Glomerular endothelial cell (primary cell): Measurements from ENCODE around the gene CD55. TPM values are rescaled to one million over a fixed set of nuclear protein-coding genes. Genes with fewer than 3 reads are reported as not detected.

ENCODE experiments used
- DNase-seq: peaks from one replicate; pipeline ENCODE4 v3.0.0-alpha.2; 2011; ENCODE audit warnings: low read depth, low spot score; ENCODE audit errors: extremely low read depth
- total RNA-seq: library from RNA; depleted of rRNA; stranded (reverse); fragments of >200 nt; gene quantifications from 2 replicates; pipeline ENCODE4 v1.2.3, GENCODE V29; 2015

Gene CD55
- total RNA-seq, 1 donor from 2014 or later: 147 TPM

- no peak for DNase-seq
Observed at GRCh38 chr1:207328004-207328403, 6.5 kb downstream of the CD55 start.

GRCh38 chr1:207328908-207329440 is 7.5 kb downstream of the CD55 start:
- DNase-seq: no peak

DNA sequence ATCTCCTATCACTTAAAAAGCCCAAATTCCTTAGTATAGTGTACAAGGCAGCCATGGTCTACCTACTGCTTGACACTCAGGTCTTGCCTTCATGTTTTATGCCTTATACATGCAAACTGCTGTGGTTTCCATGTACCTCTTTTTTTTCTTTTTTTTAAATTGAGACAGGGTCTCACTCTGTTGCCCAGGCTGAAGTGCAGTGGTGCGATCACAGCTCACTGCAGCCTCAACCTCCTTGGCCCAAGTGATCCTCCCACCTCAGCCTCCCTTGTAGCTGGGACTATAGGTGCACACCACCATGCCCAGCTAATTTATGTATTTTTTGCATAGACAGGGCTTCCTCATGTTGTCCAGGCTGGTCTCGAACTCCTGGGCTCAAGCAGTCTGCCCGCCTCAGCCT is 8.0 kb downstream of the CD55 start:
- DNase-seq: no peak

DNA sequence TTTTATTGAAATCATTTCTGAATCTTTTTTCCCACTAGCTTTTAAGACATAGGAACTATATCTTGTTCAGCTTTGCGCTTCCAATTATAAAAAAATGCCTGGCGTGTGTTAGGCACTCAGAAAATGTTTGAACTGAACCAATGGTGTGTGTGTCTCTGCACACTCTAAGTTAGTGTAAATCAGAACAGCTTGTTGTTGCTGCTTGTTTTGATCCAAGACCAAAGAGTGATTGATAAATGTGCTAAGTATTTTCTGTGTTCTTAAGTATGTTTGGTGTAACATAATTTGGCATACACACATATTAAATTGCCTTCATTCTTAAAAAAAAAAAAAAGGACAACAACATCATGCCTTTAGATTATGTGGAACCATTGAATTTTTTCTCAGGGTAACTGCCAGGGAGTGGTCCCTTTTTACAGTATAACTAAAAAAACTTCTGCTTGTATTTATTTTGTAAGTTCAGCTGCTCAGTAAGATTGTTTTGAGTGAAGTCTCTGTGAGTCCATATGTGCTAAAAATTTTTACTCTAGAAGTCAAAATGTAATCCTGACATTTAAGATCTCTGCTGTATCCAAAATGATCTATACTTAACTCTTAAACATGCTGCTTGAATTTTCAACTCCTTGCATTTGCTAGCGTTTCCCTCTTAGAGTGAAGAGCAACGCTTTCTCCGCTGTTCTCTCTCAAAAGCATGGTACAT is 8.7 kb downstream of the CD55 start:
- DNase-seq: no peak

DNA sequence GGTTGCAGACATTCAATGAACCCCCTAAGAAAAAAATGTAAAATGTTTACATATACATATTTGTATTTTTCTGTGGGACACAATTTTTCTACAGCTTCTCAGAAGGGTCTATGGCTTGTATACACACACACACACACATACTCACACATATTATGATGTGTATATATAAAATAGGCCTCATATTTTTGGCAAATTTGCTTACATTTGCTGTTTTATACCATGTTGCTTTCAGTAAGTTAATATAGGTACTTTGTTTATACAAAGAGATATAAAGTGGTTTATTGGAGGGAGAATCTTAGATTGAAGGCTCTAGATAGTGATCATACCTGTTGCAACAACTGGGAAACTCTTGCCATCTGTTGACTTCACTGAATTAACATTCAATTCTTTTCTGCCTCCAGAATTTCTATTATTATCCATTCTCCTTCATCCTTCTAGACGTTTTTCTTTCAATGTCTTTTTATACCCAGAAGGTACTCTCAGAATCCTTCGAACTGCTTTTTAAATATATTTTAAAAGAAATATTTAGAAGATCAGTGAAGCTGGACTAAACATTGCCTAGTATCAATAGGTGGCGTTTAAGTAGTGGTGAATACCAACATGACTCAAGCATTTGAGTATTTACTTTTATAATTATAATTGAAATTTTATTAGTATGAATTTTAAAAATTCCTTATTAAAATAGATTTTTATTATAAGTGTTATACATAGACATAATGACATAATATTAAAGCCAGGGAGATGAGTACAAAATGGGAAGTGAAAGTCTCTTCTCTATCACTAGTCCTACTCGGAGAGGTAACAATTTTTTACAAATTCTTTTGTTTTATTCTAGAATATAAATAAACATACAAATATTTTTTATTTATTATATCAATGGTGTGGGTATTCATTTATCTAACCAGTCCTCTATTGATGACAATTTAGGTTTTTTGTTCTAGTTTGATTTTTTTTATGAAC is 10.2 kb downstream of the CD55 start:
- DNase-seq: no peak

DNA sequence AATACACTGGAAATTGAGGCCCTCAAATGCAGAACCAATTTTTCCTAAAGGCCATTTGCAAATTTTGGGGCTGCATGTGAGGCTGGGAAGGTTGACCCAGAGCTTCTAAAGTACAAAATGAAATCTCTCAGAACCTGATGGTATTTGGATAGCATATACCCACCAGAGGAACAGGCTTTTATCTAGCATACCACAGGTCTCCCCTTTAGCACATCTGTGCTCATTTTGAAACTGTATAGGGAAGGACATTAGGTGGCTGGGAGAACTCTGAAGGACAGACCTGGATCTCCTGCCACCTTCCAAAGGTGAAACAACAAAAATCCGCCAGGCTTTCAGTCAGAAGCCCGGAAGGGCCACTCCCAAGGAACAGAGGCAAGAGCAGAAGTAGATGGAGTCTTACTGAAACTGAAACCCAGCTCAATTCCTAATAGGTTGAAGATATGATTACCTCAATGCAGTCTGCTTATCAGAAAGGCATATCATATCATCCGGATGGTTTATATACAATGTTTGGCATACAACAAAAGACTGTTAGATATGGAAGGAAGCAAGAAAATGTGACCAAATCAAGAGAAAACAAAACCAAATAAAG is 11.6 kb downstream of the CD55 start:
- DNase-seq: no peak

DNA sequence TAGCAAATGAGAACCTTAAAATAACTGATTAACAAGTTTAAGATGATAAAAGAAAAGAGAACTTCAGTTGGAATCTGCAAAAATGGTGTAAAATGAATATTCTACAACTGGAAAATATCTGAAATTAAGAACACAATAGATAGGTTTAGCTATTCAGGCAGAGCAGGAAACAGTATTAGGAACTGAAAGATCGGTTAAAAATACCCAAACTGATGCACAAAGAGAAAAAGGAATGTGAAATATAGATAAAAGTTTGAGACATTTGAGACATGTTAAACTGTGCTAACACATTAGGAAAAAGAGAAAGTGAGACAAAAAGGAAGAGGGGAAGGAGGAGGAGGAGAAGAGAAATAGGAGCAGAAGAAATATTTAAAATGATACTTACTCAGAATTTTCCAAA is 12.1 kb downstream of the CD55 start:
- DNase-seq: no peak

- DNase-seq: no peak
Observed at GRCh38 chr1:207334337-207334736, 12.9 kb downstream of the CD55 start.

GRCh38 chr1:207335138-207335537 is 13.7 kb downstream of the CD55 start:
- DNase-seq: no peak

DNA sequence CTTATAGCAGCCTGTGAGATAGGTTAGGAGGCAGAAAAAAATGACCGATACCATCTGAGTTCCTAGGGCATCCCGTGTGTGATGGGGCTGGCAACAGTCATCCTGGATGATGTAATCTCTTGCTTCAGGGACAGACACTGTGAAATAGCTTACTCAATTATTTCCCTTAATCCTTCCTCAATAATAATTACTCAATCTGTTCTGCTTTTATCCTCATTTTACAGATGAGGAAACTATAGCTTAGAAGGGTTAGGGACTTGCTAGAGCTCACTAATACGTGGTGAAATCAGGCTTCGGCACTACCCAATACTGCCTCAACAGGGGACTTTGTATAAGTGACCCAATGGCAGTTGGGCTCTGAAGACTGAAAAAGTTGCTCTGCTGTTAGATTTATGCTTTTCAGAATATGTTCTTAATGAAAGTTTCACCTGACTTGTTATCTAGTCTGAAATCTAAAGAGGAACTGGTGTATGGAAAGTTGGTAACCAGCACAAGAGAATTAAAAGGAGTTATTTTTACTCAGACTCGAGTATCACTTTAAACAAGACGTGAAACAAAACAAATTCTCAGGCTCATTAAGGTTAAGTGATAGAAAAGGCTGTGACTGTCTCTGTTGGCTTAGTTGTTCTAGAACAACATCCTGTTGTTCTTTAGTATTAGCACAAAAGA is 14.4 kb downstream of the CD55 start:
- no peak for DNase-seq

- no peak for DNase-seq
Observed at GRCh38 chr1:207336559-207337467, 15.3 kb downstream of the CD55 start.

GRCh38 chr1:207342332-207342731 is 20.9 kb downstream of the CD55 start:
- no peak for DNase-seq

DNA sequence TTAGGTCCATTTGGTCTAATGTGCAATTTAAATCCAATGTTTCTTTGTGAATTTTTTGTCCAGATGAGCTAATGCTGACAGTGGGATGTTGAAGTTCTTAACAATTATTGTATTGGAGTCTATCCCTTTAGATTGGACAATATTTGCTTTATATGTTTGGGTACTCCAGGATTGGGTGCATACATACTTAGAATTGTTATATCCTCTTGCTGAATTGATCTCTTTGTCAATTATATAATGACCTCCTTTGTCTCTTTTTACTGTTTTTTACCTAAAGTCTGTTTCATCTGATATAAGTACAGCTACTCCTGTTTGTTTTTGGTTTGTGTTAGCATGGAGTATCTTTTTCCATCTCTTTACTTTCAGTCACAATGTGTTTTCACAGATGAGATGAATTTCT is 22.2 kb downstream of the CD55 start:
- no peak for DNase-seq

- DNase-seq: no peak
Observed at GRCh38 chr1:207344221-207344620, 22.7 kb downstream of the CD55 start.

DNA sequence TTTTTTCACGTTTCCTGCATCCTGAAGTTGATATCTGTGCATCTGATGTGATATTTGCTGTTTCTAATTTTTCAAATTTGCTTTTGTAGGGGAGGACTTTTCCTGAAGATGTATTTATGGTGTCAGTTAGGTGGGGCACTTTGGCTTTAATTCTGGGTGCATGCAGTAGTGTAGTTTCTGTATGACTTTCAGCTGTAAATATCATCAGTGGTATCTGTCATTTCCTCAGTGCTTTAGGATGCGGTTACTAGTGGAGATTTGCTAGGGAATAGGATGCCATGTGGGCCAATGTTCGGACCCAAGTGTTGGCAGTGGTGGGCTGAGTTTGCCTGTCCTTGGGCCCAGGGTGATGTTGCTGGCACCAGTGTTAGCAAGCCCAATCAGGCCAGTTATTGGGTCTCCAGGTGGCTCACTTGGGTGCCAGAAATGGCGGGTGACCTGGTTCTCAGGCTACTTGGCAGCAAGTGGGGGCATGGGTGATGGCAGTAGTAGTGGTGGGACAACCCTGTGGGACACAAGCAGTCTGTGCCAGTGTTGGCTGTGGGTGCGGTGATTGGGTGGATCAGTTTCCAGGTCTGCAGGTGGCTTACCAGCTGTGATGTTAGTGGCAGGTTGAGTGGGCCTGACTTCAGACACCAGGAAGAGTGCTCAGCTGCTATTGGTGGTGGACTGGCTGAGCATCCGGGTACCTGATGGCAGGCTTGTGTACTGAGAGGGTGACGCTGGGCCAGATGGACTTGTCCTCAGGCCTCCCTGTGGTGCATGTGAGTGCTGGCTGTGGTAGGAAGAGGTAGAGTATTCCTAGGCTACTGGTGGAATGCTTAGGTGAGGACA is 24.4 kb downstream of the CD55 start:
- no peak for DNase-seq

- DNase-seq: no peak
Observed at GRCh38 chr1:207346513-207346912, 25.0 kb downstream of the CD55 start.

DNA sequence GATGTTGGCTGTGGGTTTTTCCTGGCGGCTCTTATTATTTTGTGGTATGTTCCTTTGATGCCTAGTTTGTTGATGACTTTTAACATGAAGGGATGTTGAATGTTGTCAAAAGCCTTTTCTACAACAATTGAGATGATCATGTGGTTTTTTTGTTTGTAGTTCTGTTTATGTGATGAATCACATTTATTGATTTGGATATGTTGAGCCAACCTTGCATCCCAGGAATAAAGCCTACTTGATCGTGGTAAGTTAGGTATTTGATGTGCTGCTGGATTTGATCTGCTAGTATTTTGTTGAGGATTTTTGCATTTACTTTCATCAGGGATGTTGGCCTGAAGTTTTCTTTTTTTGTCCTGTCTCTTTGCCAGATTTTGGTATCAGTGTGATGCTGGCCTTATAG is 28.5 kb downstream of the CD55 start:
- no peak for DNase-seq

DNA sequence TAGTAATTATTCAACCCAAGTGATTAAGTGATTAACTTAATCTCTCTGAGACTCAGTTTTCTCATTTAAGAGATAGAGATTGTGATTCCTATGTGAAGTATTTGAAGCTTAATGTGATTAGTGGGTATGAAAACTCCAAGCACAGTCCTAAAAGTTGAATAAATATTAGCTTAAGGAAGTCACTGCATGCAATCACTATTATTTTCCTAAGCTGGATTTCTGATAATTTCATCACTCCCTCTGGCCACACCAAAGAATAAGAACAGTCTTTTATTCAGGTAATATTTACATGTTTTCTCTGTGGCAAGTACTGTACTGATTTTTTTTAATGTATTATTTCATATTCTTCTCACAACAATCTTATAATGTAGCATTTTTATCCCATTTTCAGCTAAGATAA is 31.1 kb downstream of the CD55 start:
- DNase-seq: no peak

GRCh38 chr1:207355060-207355459 is 33.6 kb downstream of the CD55 start:
- DNase-seq: no peak
